GM12878 (cell line): ENCODE data around the gene NCAPH2. TPM values are rescaled to one million over a fixed set of nuclear protein-coding genes. Genes with fewer than 3 reads are reported as not detected.

Experiments used
- ATAC-seq: fragments of 200-7000 bp; cut with Tn5 transposase; 3 replicates; pipeline ENCODE4 v1.9.1; 2020; ENCODE audit warnings: mild to moderate bottlenecking, moderate library complexity
- BruUV-seq: library from RNA; stranded (reverse); fragments of 400-500 nt; replicated peaks from 2 replicates; lab custom pipeline; 2021; lab: Mats Ljungman, UMichigan
- CTCF ChIA-PET: fragments of 300-600 bp; sonication (Branson Sonifier 250); formaldehyde crosslinking; extraction: SDS; loops from one replicate; lab custom pipeline; 2021; ENCODE audit warnings: inconsistent platforms; lab: Yijun Ruan, JAX
- POLR2A ChIA-PET: fragments of 350-600 bp; formaldehyde crosslinking; extraction: SDS; loops from one replicate; lab custom pipeline; 2021; ENCODE audit warnings: inconsistent platforms; lab: Charles Lee
- RAD21 ChIA-PET: fragments of 300-600 bp; sonication (Branson Sonifier 250); formaldehyde crosslinking; loops from one replicate; lab custom pipeline; 2023; ENCODE audit warnings: antibody characterized with exemption; ENCODE audit not compliant: unreplicated experiment; lab: Charles Lee
- SMC1A ChIA-PET: fragments of 300-600 bp; sonication (Branson Sonifier 250); formaldehyde crosslinking; loops from one replicate; lab custom pipeline; 2023; ENCODE audit not compliant: unreplicated experiment, uncharacterized antibody; lab: Charles Lee
- DNase-seq: peaks from one replicate; pipeline ENCODE4 v3.0.0-alpha.2; 2011; ENCODE audit warnings: low read depth, low spot score
- FAIRE-seq: peaks from 3 replicates; lab custom pipeline; 2011; peaks lifted over from hg19 to GRCh38; lab: Jason Lieb, UNC
- H2AFZ ChIP-seq: 2 replicates; pipeline ENCODE4 v1.6.0; 2011; ENCODE audit warnings: low read depth, low read length, control low read depth; ENCODE audit not compliant: control insufficient read depth
- H3K27ac ChIP-seq: 2 replicates; pipeline ENCODE4 v1.5.1; 2011; ENCODE audit warnings: control low read depth; ENCODE audit not compliant: control insufficient read depth, insufficient read depth
- H3K27me3 ChIP-seq, 2 experiments: replicated peaks in 1 of 2; 2 replicates each; pipeline versions ENCODE4 v1.6.0 to v1.6.1; 2011; ENCODE audit warnings: low read length in 1 of 2; ENCODE audit not compliant: control insufficient read depth in 2 of 2, insufficient read depth in 2 of 2
- H3K36me3 ChIP-seq, 2 experiments: 2 replicates each; pipeline ENCODE4 v1.5.1; 2011; ENCODE audit warnings: low read length in 1 of 2; ENCODE audit not compliant: control insufficient read depth in 2 of 2, insufficient read depth in 2 of 2
- H3K4me1 ChIP-seq: 2 replicates; pipeline ENCODE4 v1.6.1; 2011; ENCODE audit warnings: mild to moderate bottlenecking, low read length, moderate library complexity, mixed read lengths; ENCODE audit not compliant: control insufficient read depth, insufficient read depth
- H3K4me2 ChIP-seq: 2 replicates; pipeline ENCODE4 v1.6.0; 2011; ENCODE audit warnings: control low read depth; ENCODE audit not compliant: control insufficient read depth, insufficient read depth
- H3K4me3 ChIP-seq: fragments of 200-600 bp; sonication (generic); 2 replicates; pipeline ENCODE4 v1.5.1; 2016
- H3K79me2 ChIP-seq: 2 replicates; pipeline ENCODE4 v1.6.0; 2011; ENCODE audit warnings: low read length; ENCODE audit not compliant: control insufficient read depth, insufficient read depth
- H3K9ac ChIP-seq: 2 replicates; pipeline ENCODE4 v1.8.0; 2011; ENCODE audit warnings: low read length, control low read depth, mixed read lengths; ENCODE audit not compliant: control insufficient read depth, insufficient read depth
- H3K9me3 ChIP-seq: replicated peaks from 3 replicates; pipeline ENCODE4 v1.5.1; 2011; ENCODE audit warnings: mild to moderate bottlenecking, low read length; ENCODE audit not compliant: control insufficient read depth, insufficient read depth
- H4K20me1 ChIP-seq: 2 replicates; pipeline ENCODE4 v1.6.0; 2011; ENCODE audit not compliant: control insufficient read depth, insufficient read depth
- ASH2L ChIP-seq: fragments of 300-600, 200-600 bp; sonication (generic); IDR thresholded peaks from 2 replicates; pipeline ENCODE4 v1.6.1; 2017; ENCODE audit warnings: low read depth, mild to moderate bottlenecking, borderline replicate concordance
- ATF7 ChIP-seq: fragments of 450-650 bp; IDR thresholded peaks from 2 replicates; pipeline ENCODE4 v1.6.1; 2016; ENCODE audit warnings: low read depth, mild to moderate bottlenecking
- CBX3 ChIP-seq: fragments of 200-600 bp; sonication (generic); IDR thresholded peaks from 2 replicates; pipeline ENCODE4 v1.6.1; 2016; ENCODE audit warnings: low read depth, borderline replicate concordance
- CBX5 ChIP-seq: sonication (generic); IDR thresholded peaks from 2 replicates; pipeline ENCODE4 v1.6.1; 2016; ENCODE audit warnings: low read depth, moderate library complexity, mild to moderate bottlenecking, inconsistent platforms
- EED ChIP-seq: sonication (generic); IDR thresholded peaks from 2 replicates; pipeline ENCODE4 v1.6.1; 2016; ENCODE audit warnings: antibody characterized with exemption, low read depth
- EP300 ChIP-seq, 2 experiments: fragments of 150-350 bp in 1 of 2; IDR thresholded peaks; 2 replicates each; pipeline ENCODE4 v1.6.1; 2011 to 2012; ENCODE audit warnings: low read depth in 2 of 2, low read length in 2 of 2, borderline replicate concordance in 1 of 2, improper control_type of control experiment in 1 of 2, inconsistent platforms in 1 of 2; ENCODE audit not compliant: control insufficient read depth in 1 of 2
- ESRRA ChIP-seq: IDR thresholded peaks from 2 replicates; pipeline ENCODE4 v1.6.1; 2012; ENCODE audit warnings: mild to moderate bottlenecking, low read length, improper control_type of control experiment
- KLF5 ChIP-seq: fragments of 450-650 bp; IDR thresholded peaks from 2 replicates; pipeline ENCODE4 v1.6.1; 2014; ENCODE audit warnings: mild to moderate bottlenecking; ENCODE audit not compliant: partially characterized antibody
- MXI1 ChIP-seq: fragments of 150-350 bp; IDR thresholded peaks from 2 replicates; pipeline ENCODE4 v1.6.1; 2011; ENCODE audit warnings: low read depth, mild to moderate bottlenecking, inconsistent platforms, low read length, improper control_type of control experiment
- NFXL1 ChIP-seq: fragments of 450-650 bp; IDR thresholded peaks from 2 replicates; pipeline ENCODE4 v1.6.1; 2017; ENCODE audit warnings: antibody characterized with exemption, mild to moderate bottlenecking, borderline replicate concordance
- NR2C1 ChIP-seq: fragments of 450-650 bp; IDR thresholded peaks from 2 replicates; pipeline ENCODE4 v1.6.1; 2017; ENCODE audit warnings: antibody characterized with exemption, mild to moderate bottlenecking, moderate library complexity
- NR2C2 ChIP-seq: IDR thresholded peaks from 2 replicates; pipeline ENCODE4 v1.6.1; 2011; ENCODE audit warnings: borderline replicate concordance, low read depth; ENCODE audit not compliant: control insufficient read depth, insufficient read length
- SUPT20H ChIP-seq: IDR thresholded peaks from 2 replicates; pipeline ENCODE4 v1.6.1; 2011; ENCODE audit warnings: low read depth, mild to moderate bottlenecking, low read length, moderate library complexity, borderline replicate concordance; ENCODE audit not compliant: control insufficient read depth
- WGBS: methylation state at CpG from one replicate; pipeline ENCODE4 v1.1.6; 2016; ENCODE audit warnings: low lambda C conversion rate; ENCODE audit not compliant: insufficient replicate concordance, insufficient coverage; ENCODE audit errors: missing lambda C conversion rate; 5-methylcytosine and 5-hydroxymethylcytosine counted together
- in situ Hi-C: fragments of 300-500 bp; cut with MboI; formaldehyde crosslinking; loops from 9 replicates; pipeline ENCODE4 v1.14.3; 2018; ENCODE audit warnings: mixed read lengths
- intact Hi-C: fragments of 100-400 bp; cut with micrococcal nuclease; formaldehyde crosslinking; loops from one replicate; pipeline ENCODE4 v1.14.2; 2022; ENCODE audit not compliant: unreplicated experiment
- polyA plus RNA-seq, 11 experiments: library from polyadenylated mRNA; depleted of rRNA in 4 of 11; unstranded in 6 of 11; stranded (reverse) in 5 of 11; fragments of >200 nt; fragmentation: Nextera tagmentation in 4 of 11; fragmentation: Illumina TruSeq in 1 of 11; extraction: Ambion mirVana in 4 of 11; extraction: Trizol in 1 of 11; gene quantifications; 1 replicate in 1 of 11; 2 replicates in 10 of 11; pipeline versions ENCODE4 v1.2.1 to v1.2.3, GENCODE V29; 2011 to 2016; ENCODE audit warnings: inconsistent platforms in 2 of 11, missing spikeins in 2 of 11, low read depth in 1 of 11
- total RNA-seq, 4 experiments: library from RNA; depleted of rRNA in 3 of 4; stranded (reverse); fragments of >200 nt in 3 of 4; fragmentation: Illumina TruSeq in 1 of 4; extraction: Trizol in 1 of 4; gene quantifications; 2 replicates each; pipeline versions ENCODE4 v1.2.1 to v1.2.3, GENCODE V29; 2013 to 2021
- TF ChIP-seq, protein P1 (sequence below): IDR thresholded peaks from 2 replicates; pipeline ENCODE4 v1.6.1; 2012; ENCODE audit warnings: improper control_type of control experiment, low read depth, low read length; ENCODE audit not compliant: insufficient replicate concordance
- TF ChIP-seq, protein P2 (sequence below): fragments of 150-350 bp; IDR thresholded peaks from 2 replicates; pipeline ENCODE4 v1.6.1; 2014; ENCODE audit warnings: mild to moderate bottlenecking, low read depth, low read length

The NCAPH2 gene
- total and polyA plus RNA-seq, 10 of the 15 experiments (the other 5 are each of a cell fraction or from before 2014, with no cell fraction given): 5.0 to 110 (median 59.9) TPM

DNA sequence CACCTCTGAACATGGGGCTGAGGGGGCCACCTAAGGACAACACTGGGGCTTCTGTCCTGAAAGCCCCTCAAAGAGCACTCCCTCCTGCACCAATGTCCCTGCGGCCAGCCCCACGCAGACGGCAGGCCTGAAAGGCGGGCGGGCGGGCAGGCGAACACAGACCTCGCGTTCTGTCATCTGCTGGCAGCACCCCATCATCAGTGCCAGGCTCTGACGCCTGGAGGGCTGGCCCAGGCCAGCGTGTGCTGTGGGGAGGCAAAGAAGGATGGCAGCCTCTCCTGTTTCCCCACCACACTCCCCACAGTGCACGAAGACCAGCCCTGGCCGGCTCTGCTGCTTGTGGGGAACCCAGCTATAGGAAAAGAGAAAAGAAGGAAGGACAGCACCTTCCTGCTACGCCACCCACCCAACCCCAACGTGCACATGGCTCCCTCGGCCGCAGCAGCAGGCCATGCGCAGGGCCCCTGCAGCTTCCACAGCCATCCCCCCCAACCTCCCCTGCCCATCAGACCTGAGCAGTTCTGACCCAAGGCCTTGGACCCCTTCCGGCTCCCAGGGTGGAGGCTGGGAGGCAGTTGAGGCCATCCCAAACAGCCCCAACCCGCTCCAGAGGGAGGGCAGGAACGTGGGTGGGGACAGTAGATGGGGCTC is 36.7 kb upstream of the NCAPH2 start (continued):
- TF ChIP-seq ESRRA (no peak), NR2C1 (no peak)

DNA sequence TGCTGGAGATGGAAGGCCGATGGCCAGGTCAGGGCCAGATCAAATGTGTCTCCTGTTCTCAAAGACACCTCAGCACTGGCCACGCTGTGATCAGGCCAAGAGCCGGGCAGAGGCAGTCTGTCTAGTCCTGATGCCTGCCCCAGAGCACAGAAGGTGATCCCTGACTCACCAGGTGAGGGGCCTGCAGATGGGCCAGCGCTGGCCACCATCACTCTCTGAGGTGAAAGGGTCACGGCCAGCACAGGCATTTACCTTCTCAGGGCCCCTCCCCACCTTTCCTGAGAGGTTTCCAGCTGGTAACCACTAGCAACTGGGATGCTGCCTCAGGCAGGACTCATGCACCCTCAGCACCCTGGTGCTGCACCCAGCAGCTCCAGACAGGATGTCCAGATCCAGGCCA is 36.1 kb upstream of the NCAPH2 start:
- Histone ChIP-seq H3K4me3 (no peak overlapping the region), H4K20me1 (no peaks in the 10 kb centered on the region), H3K79me2 (peaks cover 55% of the 10 kb centered on the region), H3K27ac (no peak overlapping the region), H3K4me1 (peaks cover 54% of the 10 kb centered on the region), H3K9ac (peak overlapping the region; percentile 16; the same call in 1 of the 2 replicates), H3K9me3 (no peaks in the 10 kb centered on the region), H2AFZ (no peak overlapping the region), H3K27me3 (no peaks in the 10 kb centered on the region), H3K4me2 (peak overlapping the region; percentile 99), H3K36me3 (peaks cover 4 to 9% of the 10 kb centered on the region in 2 experiments; a peak in 2 of 4 replicates)
- ChIA-PET RAD21 (interaction anchor here (0.6 to 2.3 kb wide), 2 partner anchors 54 to 88 kb away, joined by 3 to 6 read pairs; partner anchors contain the start of gene SCO2), POLR2A (interaction anchor here (0.6 to 2.2 kb wide), 3 partner anchors 36 to 194 kb away, joined by 4 to 6 read pairs (median 4); partner anchors contain the start of genes LMF2 and SCO2), CTCF (interaction anchor here (1.0 to 2.9 kb wide), 6 partner anchors 8 to 231 kb away, joined by 4 to 16 read pairs (median 8); no protein-coding TSS in a partner anchor), SMC1A (interaction anchor here (1.6 kb wide), 1 partner anchor 26 kb away, joined by 5 read pairs; no protein-coding TSS in a partner anchor)
- intact Hi-C loops: loop anchor here (10.0 kb wide), 1 partner anchor 227 kb away; the partner anchor contains the start of gene TUBGCP6
- 57% methylated on average over 5 of the region's 5 CpGs for WGBS
- ATAC-seq: no peak
- no TSS peak for BruUV-seq
- in situ Hi-C loops: no loop called here
- no peak for DNase-seq
- FAIRE-seq: no peak
- TF ChIP-seq EED (no peak), SUPT20H (no peak), MXI1 (no peak), CBX5 (no peak), NFXL1 (no peak), KLF5 (no peak), EP300 (IDR thresholded peaks at IDR 0.05; ENCODE audit: borderline replicate concordance in 1 of 2, control insufficient read depth in 1 of 2, low read depth in 2 of 2, low read length in 2 of 2) (no peak), ATF7 (no peak), NR2C2 (no peak), ASH2L (no peak), CBX3 (no peak)
- TF ChIP-seq, protein P1, sequence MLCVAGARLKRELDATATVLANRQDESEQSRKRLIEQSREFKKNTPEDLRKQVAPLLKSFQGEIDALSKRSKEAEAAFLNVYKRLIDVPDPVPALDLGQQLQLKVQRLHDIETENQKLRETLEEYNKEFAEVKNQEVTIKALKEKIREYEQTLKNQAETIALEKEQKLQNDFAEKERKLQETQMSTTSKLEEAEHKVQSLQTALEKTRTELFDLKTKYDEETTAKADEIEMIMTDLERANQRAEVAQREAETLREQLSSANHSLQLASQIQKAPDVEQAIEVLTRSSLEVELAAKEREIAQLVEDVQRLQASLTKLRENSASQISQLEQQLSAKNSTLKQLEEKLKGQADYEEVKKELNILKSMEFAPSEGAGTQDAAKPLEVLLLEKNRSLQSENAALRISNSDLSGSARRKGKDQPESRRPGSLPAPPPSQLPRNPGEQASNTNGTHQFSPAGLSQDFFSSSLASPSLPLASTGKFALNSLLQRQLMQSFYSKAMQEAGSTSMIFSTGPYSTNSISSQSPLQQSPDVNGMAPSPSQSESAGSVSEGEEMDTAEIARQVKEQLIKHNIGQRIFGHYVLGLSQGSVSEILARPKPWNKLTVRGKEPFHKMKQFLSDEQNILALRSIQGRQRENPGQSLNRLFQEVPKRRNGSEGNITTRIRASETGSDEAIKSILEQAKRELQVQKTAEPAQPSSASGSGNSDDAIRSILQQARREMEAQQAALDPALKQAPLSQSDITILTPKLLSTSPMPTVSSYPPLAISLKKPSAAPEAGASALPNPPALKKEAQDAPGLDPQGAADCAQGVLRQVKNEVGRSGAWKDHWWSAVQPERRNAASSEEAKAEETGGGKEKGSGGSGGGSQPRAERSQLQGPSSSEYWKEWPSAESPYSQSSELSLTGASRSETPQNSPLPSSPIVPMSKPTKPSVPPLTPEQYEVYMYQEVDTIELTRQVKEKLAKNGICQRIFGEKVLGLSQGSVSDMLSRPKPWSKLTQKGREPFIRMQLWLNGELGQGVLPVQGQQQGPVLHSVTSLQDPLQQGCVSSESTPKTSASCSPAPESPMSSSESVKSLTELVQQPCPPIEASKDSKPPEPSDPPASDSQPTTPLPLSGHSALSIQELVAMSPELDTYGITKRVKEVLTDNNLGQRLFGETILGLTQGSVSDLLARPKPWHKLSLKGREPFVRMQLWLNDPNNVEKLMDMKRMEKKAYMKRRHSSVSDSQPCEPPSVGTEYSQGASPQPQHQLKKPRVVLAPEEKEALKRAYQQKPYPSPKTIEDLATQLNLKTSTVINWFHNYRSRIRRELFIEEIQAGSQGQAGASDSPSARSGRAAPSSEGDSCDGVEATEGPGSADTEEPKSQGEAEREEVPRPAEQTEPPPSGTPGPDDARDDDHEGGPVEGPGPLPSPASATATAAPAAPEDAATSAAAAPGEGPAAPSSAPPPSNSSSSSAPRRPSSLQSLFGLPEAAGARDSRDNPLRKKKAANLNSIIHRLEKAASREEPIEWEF: no peak
- TF ChIP-seq, protein P2, sequence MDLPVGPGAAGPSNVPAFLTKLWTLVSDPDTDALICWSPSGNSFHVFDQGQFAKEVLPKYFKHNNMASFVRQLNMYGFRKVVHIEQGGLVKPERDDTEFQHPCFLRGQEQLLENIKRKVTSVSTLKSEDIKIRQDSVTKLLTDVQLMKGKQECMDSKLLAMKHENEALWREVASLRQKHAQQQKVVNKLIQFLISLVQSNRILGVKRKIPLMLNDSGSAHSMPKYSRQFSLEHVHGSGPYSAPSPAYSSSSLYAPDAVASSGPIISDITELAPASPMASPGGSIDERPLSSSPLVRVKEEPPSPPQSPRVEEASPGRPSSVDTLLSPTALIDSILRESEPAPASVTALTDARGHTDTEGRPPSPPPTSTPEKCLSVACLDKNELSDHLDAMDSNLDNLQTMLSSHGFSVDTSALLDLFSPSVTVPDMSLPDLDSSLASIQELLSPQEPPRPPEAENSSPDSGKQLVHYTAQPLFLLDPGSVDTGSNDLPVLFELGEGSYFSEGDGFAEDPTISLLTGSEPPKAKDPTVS: no peak
